Natural killer cell (primary cell): ENCODE measurements around the gene RNF121. TPM values are rescaled to one million over a fixed set of nuclear protein-coding genes. Genes with fewer than 3 reads are reported as not detected.
A peak's percentile ranks its signal among the peaks of the same experiment; 100 is the strongest.

Source experiments
- ATAC-seq, 3 donors: fragments of 150-1000 bp in 2 of 3; fragments of 200-7000 bp in 1 of 3; cut with Tn5 transposase; 1 replicate in 1 of 3; 2 replicates in 2 of 3; pipeline ENCODE4 v1.10.0; 2021; ENCODE audit warnings: mild to moderate bottlenecking in 2 of 3, moderate library complexity in 2 of 3
- DNase-seq, 2 donors: peaks; one replicate each; pipeline versions ENCODE4 v3.0.0 to v3.0.0-alpha.2; 2013 to 2021; ENCODE audit warnings: mixed read lengths in 1 of 2
- H3K27ac ChIP-seq: one replicate; pipeline ENCODE4 v1.5.1; 2013; ENCODE audit warnings: mild to moderate bottlenecking, low read length
- H3K27me3 ChIP-seq: one replicate; pipeline ENCODE4 v1.6.1; 2013; ENCODE audit warnings: low read length; ENCODE audit not compliant: control insufficient read depth, insufficient read depth
- H3K36me3 ChIP-seq: one replicate; pipeline ENCODE4 v1.6.1; 2013; ENCODE audit warnings: low read length; ENCODE audit not compliant: control insufficient read depth, insufficient read depth
- H3K4me1 ChIP-seq: one replicate; pipeline ENCODE4 v1.6.1; 2013; ENCODE audit warnings: low read length; ENCODE audit not compliant: control insufficient read depth, insufficient read depth
- H3K4me3 ChIP-seq: one replicate; pipeline ENCODE4 v1.5.1; 2013; ENCODE audit warnings: low read length
- H3K9me3 ChIP-seq: one replicate; pipeline ENCODE4 v1.6.1; 2013; ENCODE audit warnings: low read length; ENCODE audit not compliant: control insufficient read depth, insufficient read depth
- H3K27ac Mint-ChIP-seq, 2 donors: one replicate each; pipeline ENCODE4 v1.8.0; 2022; ENCODE audit warnings: mild to moderate bottlenecking in 2 of 2, mixed read lengths in 2 of 2, moderate library complexity in 1 of 2
- H3K27me3 Mint-ChIP-seq, 2 donors: one replicate each; pipeline ENCODE4 v1.8.0; 2022; ENCODE audit warnings: low read depth in 2 of 2, mixed read lengths in 2 of 2
- H3K36me3 Mint-ChIP-seq: one replicate; pipeline ENCODE4 v1.8.0; 2022; ENCODE audit warnings: mixed read lengths
- H3K4me1 Mint-ChIP-seq, 2 donors: one replicate each; pipeline ENCODE4 v1.8.0; 2022; ENCODE audit warnings: mixed read lengths in 2 of 2
- H3K4me3 Mint-ChIP-seq: one replicate; pipeline ENCODE4 v1.8.0; 2022; ENCODE audit warnings: mild to moderate bottlenecking, moderate library complexity, mixed read lengths
- H3K9me3 Mint-ChIP-seq, 2 donors: one replicate each; pipeline ENCODE4 v1.8.0; 2022; ENCODE audit warnings: mixed read lengths in 2 of 2
- CTCF ChIP-seq: fragments of 200-600 bp; IDR thresholded peaks from one replicate; pipeline ENCODE4 v1.8.0; 2022; ENCODE audit warnings: antibody characterized with exemption
- WGBS: methylation state at CpG from one replicate; pipeline ENCODE4 v1.1.7; 2013; ENCODE audit warnings: missing lambda C conversion rate; ENCODE audit not compliant: insufficient coverage; 5-methylcytosine and 5-hydroxymethylcytosine counted together
- intact Hi-C: fragments of 100-400 bp; cut with micrococcal nuclease; formaldehyde crosslinking; loops from one replicate; pipeline ENCODE4 v1.14.2; 2022
- total RNA-seq, 4 donors: library from RNA; stranded (reverse); fragments of 120-200 nt in 1 of 4; gene quantifications; one replicate each; pipeline versions ENCODE4 v1.2.3 to v1.2.4, GENCODE V29; 2013 to 2022

Gene RNF121
- total RNA-seq, 3 donors from 2014 or later (not counting 1 experiment from before 2014, with no cell fraction given), result 22.7 to 28.2 (median 22.9) TPM

GRCh38 chr11:71992136-71992730 lies 63.4 kb downstream of the RNF121 start:
- no peak overlapping the region for H3K4me3 Mint-ChIP-seq
- DNase-seq (no peak), ATAC-seq (no peak)
- no peak for TF ChIP-seq CTCF
- no peaks in the 10 kb centered on the region for H3K4me1 Mint-ChIP-seq
- no peaks in the 10 kb centered on the region for H3K36me3 Mint-ChIP-seq
- no peak overlapping the region for H3K4me3 ChIP-seq
- no peaks in the 10 kb centered on the region for H3K9me3 ChIP-seq
- no peak overlapping the region for H3K27ac ChIP-seq
- H3K27me3 ChIP-seq, result no peaks in the 10 kb centered on the region
- no peaks in the 10 kb centered on the region for H3K4me1 ChIP-seq
- 52% methylated on average over 2 of the region's 3 CpGs for WGBS
- no peak overlapping the region for H3K27ac Mint-ChIP-seq
- H3K36me3 ChIP-seq, result peaks cover 2% of the 10 kb centered on the region
- intact Hi-C loops, result no loop called here
- no peaks in the 10 kb centered on the region for H3K9me3 Mint-ChIP-seq
- H3K27me3 Mint-ChIP-seq, result no peaks in the 10 kb centered on the region

GRCh38 chr11:71994786-71995185 lies 65.9 kb downstream of the RNF121 start:
- Histone ChIP-seq H3K27ac (no peak overlapping the region), H3K4me1 (peaks cover 23% of the 10 kb centered on the region), H3K36me3 (peaks cover 2% of the 10 kb centered on the region), H3K9me3 (no peaks in the 10 kb centered on the region), H3K27me3 (no peaks in the 10 kb centered on the region), H3K4me3 (no peak overlapping the region)
- 97% methylated on average over 3 of the region's 3 CpGs for WGBS
- TF ChIP-seq CTCF, result no peak
- no peaks in the 10 kb centered on the region for H3K36me3 Mint-ChIP-seq
- ATAC-seq (no peak), DNase-seq (no peak)
- intact Hi-C loops, result no loop called here
- H3K27me3 Mint-ChIP-seq, result no peaks in the 10 kb centered on the region
- no peaks in the 10 kb centered on the region for H3K9me3 Mint-ChIP-seq
- no peak overlapping the region for H3K27ac Mint-ChIP-seq
- H3K4me1 Mint-ChIP-seq, result peaks cover 19 to 22% of the 10 kb centered on the region in 2 donors
- no peak overlapping the region for H3K4me3 Mint-ChIP-seq

- Histone ChIP-seq H3K36me3 (peaks cover 1% of the 10 kb centered on the region), H3K27me3 (no peaks in the 10 kb centered on the region), H3K4me1 (peaks cover 26% of the 10 kb centered on the region), H3K27ac (no peak overlapping the region), H3K9me3 (no peaks in the 10 kb centered on the region), H3K4me3 (no peak overlapping the region)
- no peaks in the 10 kb centered on the region for H3K27me3 Mint-ChIP-seq
- DNase-seq (no peak), ATAC-seq (no peak)
- no peaks in the 10 kb centered on the region for H3K36me3 Mint-ChIP-seq
- intact Hi-C loops, result no loop called here
- WGBS, result 91% methylated on average over 2 of the region's 3 CpGs
- no peak overlapping the region for H3K27ac Mint-ChIP-seq
- peaks cover 19 to 25% of the 10 kb centered on the region in 2 donors for H3K4me1 Mint-ChIP-seq
- no peak overlapping the region for H3K4me3 Mint-ChIP-seq
- H3K9me3 Mint-ChIP-seq, result no peaks in the 10 kb centered on the region
- no peak for TF ChIP-seq CTCF
Measured at GRCh38 chr11:71995726-71996291, 67.0 kb downstream of the RNF121 start.

GRCh38 chr11:71996517-71996916 lies 67.7 kb downstream of the RNF121 start:
- peaks cover 2% of the 10 kb centered on the region for H3K36me3 ChIP-seq
- ATAC-seq (no peak), DNase-seq (no peak)
- 92% methylated on average over 3 of the region's 4 CpGs for WGBS
- Mint-ChIP-seq H3K36me3 (no peaks in the 10 kb centered on the region), H3K9me3 (no peaks in the 10 kb centered on the region), H3K27ac (peak overlapping the region in 1 of 2 donors; percentile 58), H3K4me3 (no peak overlapping the region), H3K4me1 (peaks cover 19 to 25% of the 10 kb centered on the region in 2 donors), H3K27me3 (no peaks in the 10 kb centered on the region)
- H3K4me1 ChIP-seq, result peaks cover 26% of the 10 kb centered on the region
- no peak for TF ChIP-seq CTCF
- no peaks in the 10 kb centered on the region for H3K27me3 ChIP-seq
- no peak overlapping the region for H3K4me3 ChIP-seq
- H3K9me3 ChIP-seq, result no peaks in the 10 kb centered on the region
- no peak overlapping the region for H3K27ac ChIP-seq
- intact Hi-C loops, result no loop called here
